Liver (tissue), 9 donors: Measurements from ENCODE around the gene CNOT4. TPM values are rescaled to one million over a fixed set of nuclear protein-coding genes. Genes with fewer than 3 reads are reported as not detected.

ENCODE experiments used
- DNase-seq: peaks from one replicate; pipeline ENCODE4 v3.0.0-alpha.2; 2017; ENCODE audit warnings: low spot score
- H3K27ac ChIP-seq, 2 donors: one replicate each; pipeline ENCODE4 v1.7.0; 2013; ENCODE audit warnings: inconsistent platforms in 2 of 2, low read length in 2 of 2, control low read depth in 1 of 2, low read depth in 1 of 2, mild to moderate bottlenecking in 1 of 2
- H3K27me3 ChIP-seq, 4 donors: one replicate each; pipeline versions ENCODE4 v1.6.1 to v1.7.0; 2013; ENCODE audit warnings: low read length in 3 of 4, inconsistent platforms in 1 of 4, mild to moderate bottlenecking in 1 of 4, moderate library complexity in 1 of 4; ENCODE audit not compliant: control insufficient read depth in 4 of 4, insufficient read depth in 4 of 4
- H3K36me3 ChIP-seq, 4 donors: one replicate each; pipeline versions ENCODE4 v1.6.1 to v1.7.0; 2013; ENCODE audit warnings: low read length in 3 of 4, mild to moderate bottlenecking in 3 of 4, low read depth in 1 of 4, moderate library complexity in 1 of 4; ENCODE audit not compliant: control insufficient read depth in 4 of 4, insufficient read depth in 3 of 4
- H3K4me1 ChIP-seq, 4 donors: one replicate each; pipeline versions ENCODE4 v1.6.1 to v1.7.0; 2013; ENCODE audit warnings: low read length in 3 of 4, mild to moderate bottlenecking in 3 of 4, moderate library complexity in 1 of 4; ENCODE audit not compliant: control insufficient read depth in 4 of 4, insufficient read depth in 4 of 4
- H3K4me3 ChIP-seq, 3 donors: one replicate each; pipeline versions ENCODE4 v1.6.1 to v1.7.0; 2013; ENCODE audit warnings: low read length in 3 of 3, control low read depth in 1 of 3, low read depth in 1 of 3, mild to moderate bottlenecking in 1 of 3
- H3K9ac ChIP-seq, 2 donors: one replicate each; pipeline ENCODE4 v1.7.0; 2013; ENCODE audit warnings: low read length in 2 of 2, mild to moderate bottlenecking in 2 of 2, moderate library complexity in 2 of 2, control low read depth in 1 of 2, low read depth in 1 of 2
- H3K9me3 ChIP-seq, 4 donors: one replicate each; pipeline versions ENCODE4 v1.6.1 to v1.7.0; 2013; ENCODE audit warnings: low read length in 3 of 4; ENCODE audit not compliant: control insufficient read depth in 4 of 4
- ATF3 ChIP-seq: IDR thresholded peaks from 2 replicates; pipeline ENCODE4 v1.6.1; 2016; ENCODE audit warnings: antibody characterized with exemption
- CTCF ChIP-seq: fragments of 150-350 bp; IDR thresholded peaks from 2 replicates; pipeline ENCODE4 v1.5.1; 2017; ENCODE audit warnings: improper control_type of control experiment, low read depth, low read length; ENCODE audit not compliant: missing input control
- EGR1 ChIP-seq, 2 donors: IDR thresholded peaks; 2 replicates each; pipeline ENCODE4 v1.6.1; 2016 to 2018; ENCODE audit warnings: antibody characterized with exemption in 2 of 2, low read depth in 2 of 2
- FOXA1 ChIP-seq: IDR thresholded peaks from 2 replicates; pipeline ENCODE4 v1.6.1; 2016; ENCODE audit warnings: antibody characterized with exemption
- FOXA2 ChIP-seq: IDR thresholded peaks from 2 replicates; pipeline ENCODE4 v1.6.1; 2016; ENCODE audit warnings: antibody characterized with exemption
- GABPA ChIP-seq, 2 donors: IDR thresholded peaks in 1 of 2; conservative IDR thresholded peaks in 1 of 2; 2 replicates each; pipeline ENCODE4 v1.6.1; 2016; ENCODE audit warnings: antibody characterized with exemption in 2 of 2, mild to moderate bottlenecking in 1 of 2, moderate library complexity in 1 of 2
- HNF4A ChIP-seq, 2 donors: conservative IDR thresholded peaks; 2 replicates each; pipeline ENCODE4 v1.6.1; 2016; ENCODE audit warnings: antibody characterized with exemption in 2 of 2, mild to moderate bottlenecking in 2 of 2
- HNF4G ChIP-seq: IDR thresholded peaks from 2 replicates; pipeline ENCODE4 v1.6.1; 2016; ENCODE audit warnings: antibody characterized with exemption
- JUND ChIP-seq, 2 donors: IDR thresholded peaks; 2 replicates each; pipeline ENCODE4 v1.6.1; 2016; ENCODE audit warnings: antibody characterized with exemption in 2 of 2
- MAX ChIP-seq: IDR thresholded peaks from 2 replicates; pipeline ENCODE4 v1.6.1; 2016; ENCODE audit warnings: antibody characterized with exemption
- NR2F2 ChIP-seq: IDR thresholded peaks from 2 replicates; pipeline ENCODE4 v1.6.1; 2016; ENCODE audit warnings: antibody characterized with exemption
- RAD21 ChIP-seq, 2 donors: IDR thresholded peaks; 2 replicates each; pipeline ENCODE4 v1.6.1; 2016; ENCODE audit warnings: antibody characterized with exemption in 2 of 2, mild to moderate bottlenecking in 2 of 2
- REST ChIP-seq: IDR thresholded peaks from 2 replicates; pipeline ENCODE4 v1.6.1; 2016; ENCODE audit warnings: antibody characterized with exemption, mild to moderate bottlenecking
- RXRA ChIP-seq, 2 donors: IDR thresholded peaks; 2 replicates each; pipeline ENCODE4 v1.6.1; 2017 to 2018; ENCODE audit warnings: antibody characterized with exemption in 2 of 2, mild to moderate bottlenecking in 1 of 2
- SP1 ChIP-seq: IDR thresholded peaks from 2 replicates; pipeline ENCODE4 v1.6.1; 2018; ENCODE audit warnings: antibody characterized with exemption, mild to moderate bottlenecking
- TAF1 ChIP-seq: conservative IDR thresholded peaks from 2 replicates; pipeline ENCODE4 v1.6.1; 2016; ENCODE audit warnings: antibody characterized with exemption, mild to moderate bottlenecking
- YY1 ChIP-seq: IDR thresholded peaks from 2 replicates; pipeline ENCODE4 v1.6.1; 2016; ENCODE audit warnings: antibody characterized with exemption, mild to moderate bottlenecking
- ZBTB33 ChIP-seq: IDR thresholded peaks from 2 replicates; pipeline ENCODE4 v1.6.1; 2016; ENCODE audit warnings: antibody characterized with exemption
- WGBS: extraction: QIAGEN DNeasy Blood & Tissue Kit; methylation state at CpG from one replicate; pipeline ENCODE4 v1.1.7; 2013; 5-methylcytosine and 5-hydroxymethylcytosine counted together
- polyA plus RNA-seq, 2 donors: library from polyadenylated mRNA; stranded (reverse) in 1 of 2; unstranded in 1 of 2; fragments of 200-250 nt in 1 of 2; fragments of >200 nt in 1 of 2; fragmentation: Nextera tagmentation in 1 of 2; extraction: Ambion mirVana in 1 of 2; gene quantifications; one replicate each; pipeline versions ENCODE4 v1.2.1 to v1.2.3, GENCODE V29; 2013 to 2015
- total RNA-seq, 2 donors: library from RNA; depleted of rRNA; stranded (reverse); fragments of >200 nt; gene quantifications; one replicate each; pipeline ENCODE4 v1.2.3, GENCODE V29; 2014
- donor health status: healthy.
- donor health status: healthy.
- donor health status: healthy.
- donor health status: healthy.
- donor health status: healthy.

Gene CNOT4
- total and polyA plus RNA-seq, 4 donors, result 3.7 to 11.1 (median 8.6) TPM

GRCh38 chr7:135375908-135376699 lies 133.8 kb downstream of the CNOT4 start:
- Histone ChIP-seq H3K9me3 (no peaks in the 10 kb centered on the region), H3K4me1 (peaks cover 5 to 9% (median 6%) of the 10 kb centered on the region in 4 donors), H3K9ac (no peak overlapping the region), H3K4me3 (no peak overlapping the region), H3K27ac (no peak overlapping the region), H3K36me3 (no peaks in the 10 kb centered on the region), H3K27me3 (no peaks in the 10 kb centered on the region)
- TF ChIP-seq GABPA (IDR thresholded peaks at IDR 0.05 in 1 of 2, conservative IDR thresholded peaks at IDR 0.05 in 1 of 2) (no peak), HNF4G (no peak), FOXA2 (no peak), REST (no peak), NR2F2 (no peak), RAD21 (IDR thresholded peaks at IDR 0.05) (no peak), JUND (IDR thresholded peaks at IDR 0.05) (no peak), FOXA1 (no peak), MAX (no peak), HNF4A (conservative IDR thresholded peaks at IDR 0.05) (no peak), ATF3 (no peak), EGR1 (IDR thresholded peaks at IDR 0.05; ENCODE audit: low read depth in 2 of 2) (no peak), YY1 (no peak), SP1 (no peak), CTCF (no peak), ZBTB33 (no peak), RXRA (IDR thresholded peaks at IDR 0.05) (no peak), TAF1 (no peak)
- DNase-seq, result no peak
- 97% methylated on average over 5 of the region's 5 CpGs for WGBS
